A673 (cell line): Measurements from ENCODE around the gene INKA1.

ENCODE experiments used
- CTCF ChIP-seq: fragments of 300-800, 200-600 bp; sonication (generic); conservative IDR thresholded peaks from 2 replicates; pipeline ENCODE4 v1.5.1; 2017; ENCODE audit warnings: low read depth, mild to moderate bottlenecking, antibody characterized with exemption, low read length, moderate library complexity, mixed read lengths
- EZH2 ChIP-seq: fragments of 200-600 bp; sonication (generic); IDR thresholded peaks from 2 replicates; pipeline ENCODE4 v1.6.1; 2017; ENCODE audit warnings: borderline replicate concordance, low read depth, mild to moderate bottlenecking, mixed read lengths, antibody characterized with exemption, low read length; ENCODE audit not compliant: poor library complexity, severe bottlenecking

- no peak for TF ChIP-seq CTCF
- TF ChIP-seq EZH2 = no peak
Measured at GRCh38 chr3:49787536-49787935, 15.5 kb upstream of the INKA1 start.
